HG03139 (cell line): ENCODE results near the gene PRR23E.

Experiments
- ATAC-seq: cut with Tn5 transposase; IDR thresholded peaks from one replicate; pipeline ENCODE4 v1.9.1; 2021; ENCODE audit not compliant: unreplicated experiment

Gene PRR23E

DNA sequence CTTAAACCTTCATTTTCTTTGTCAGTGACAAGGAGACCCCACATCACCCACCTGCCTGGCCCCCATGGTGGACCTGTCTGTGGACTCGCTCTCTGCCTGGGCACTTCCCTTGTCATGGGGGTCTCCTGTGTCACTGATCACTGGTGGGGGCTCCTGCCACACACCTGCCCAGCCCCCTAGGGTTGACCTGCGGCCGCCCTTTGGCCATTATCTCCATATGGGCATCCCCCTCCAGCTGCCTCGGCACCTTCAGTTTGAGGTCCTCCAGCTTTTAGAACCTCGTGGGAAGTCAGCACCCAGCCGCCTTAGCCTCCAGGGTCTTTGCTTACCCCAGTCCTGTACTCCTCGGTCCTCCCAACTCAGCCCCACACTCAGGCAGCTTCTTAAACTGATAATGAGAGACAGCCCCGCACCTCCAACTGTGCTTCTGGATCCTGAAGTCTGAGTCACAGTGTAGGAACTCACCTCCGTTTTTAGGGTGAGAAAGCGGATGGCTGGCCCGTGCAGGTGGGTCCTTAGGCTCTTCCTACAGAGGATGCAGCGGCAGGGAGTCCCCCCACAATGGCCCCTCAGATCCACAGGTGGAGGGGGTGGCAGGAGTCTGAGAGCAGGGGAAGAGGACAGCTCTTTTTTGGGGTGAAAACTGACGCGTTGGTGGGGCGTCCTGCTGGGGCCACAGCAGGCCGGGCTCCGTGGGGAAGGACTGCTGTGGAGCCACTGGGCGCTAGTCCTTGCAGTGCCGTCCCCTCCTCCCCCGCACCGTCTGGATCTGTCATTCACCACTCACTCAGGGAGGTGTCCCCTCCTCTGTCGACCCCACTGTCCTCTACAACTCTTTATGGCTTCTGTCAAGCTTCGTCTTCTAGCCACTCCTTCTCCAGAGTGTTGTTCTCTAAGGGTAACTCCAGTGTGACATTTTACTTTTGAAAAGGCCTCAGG, 8.7 kb upstream of the PRR23E start:
- ATAC-seq = no peak

DNA sequence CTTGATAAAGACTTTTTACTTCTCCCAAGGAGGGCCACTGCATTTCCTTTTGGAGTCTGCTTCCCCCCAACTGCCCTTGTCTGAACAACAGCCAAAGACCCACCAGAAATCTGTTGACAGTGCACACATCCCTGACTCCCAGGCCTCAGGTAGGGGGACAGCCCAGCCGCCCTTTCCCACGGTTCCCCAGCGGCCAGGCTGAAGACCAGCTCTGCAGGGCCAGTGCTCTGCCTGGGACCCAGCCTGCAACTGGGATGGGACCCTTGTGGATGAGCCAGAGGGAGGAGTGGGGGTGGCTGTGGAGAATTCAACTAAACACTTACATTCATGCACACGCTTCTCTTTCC, 8.1 kb upstream of the PRR23E start:
- ATAC-seq = no peak

DNA sequence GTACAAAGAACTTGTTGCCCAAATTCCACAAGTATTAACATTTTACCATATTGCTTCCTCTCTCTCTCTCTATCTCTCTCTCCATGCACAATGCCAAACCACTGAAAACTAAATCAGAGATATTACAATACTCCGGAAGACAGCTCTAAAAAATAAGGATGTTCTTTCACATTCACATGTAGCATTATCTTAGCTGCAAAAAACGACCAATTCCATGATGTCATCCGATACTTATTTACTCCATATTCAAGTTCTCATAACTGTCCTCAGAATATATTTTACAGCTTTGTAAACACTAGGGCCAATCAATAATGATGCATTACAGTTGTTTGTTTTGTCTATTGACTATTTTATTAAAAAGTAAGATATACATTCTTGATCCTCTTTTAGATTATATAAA, 7.7 kb upstream of the PRR23E start:
- no peak for ATAC-seq

DNA sequence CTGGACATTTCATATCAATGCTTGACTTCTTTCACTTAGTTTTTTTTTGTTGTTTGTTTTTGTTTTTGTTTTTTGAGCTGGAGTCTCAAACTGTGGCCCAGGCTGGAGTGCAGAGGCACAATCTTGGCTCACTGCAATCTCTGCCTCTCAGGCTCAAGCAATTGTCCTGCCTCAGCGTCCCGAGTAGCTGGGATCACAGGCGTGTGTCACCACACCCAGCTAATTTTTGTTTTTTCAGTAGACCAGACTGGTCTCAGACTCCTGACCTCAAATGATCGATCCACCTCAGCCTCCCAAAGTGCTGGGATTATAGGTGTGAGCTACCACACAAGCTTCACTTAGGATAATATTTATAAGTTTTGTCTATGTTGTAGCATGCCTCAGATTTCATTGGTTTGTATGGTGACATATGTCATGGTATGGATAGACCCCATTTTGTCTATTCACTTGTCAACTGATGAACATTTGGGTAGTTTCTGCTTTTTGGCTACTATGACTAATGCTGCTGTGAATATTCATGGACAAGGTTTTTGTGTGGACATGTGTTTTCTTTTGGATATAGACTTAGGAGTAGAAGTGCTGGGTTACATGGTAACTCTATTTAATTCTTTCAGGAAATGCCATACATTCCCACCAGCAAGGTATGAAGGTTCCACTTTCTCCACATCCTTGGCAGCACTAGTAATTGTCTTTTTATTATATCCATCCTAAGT, 6.8 kb upstream of the PRR23E start:
- ATAC-seq = no peak

DNA sequence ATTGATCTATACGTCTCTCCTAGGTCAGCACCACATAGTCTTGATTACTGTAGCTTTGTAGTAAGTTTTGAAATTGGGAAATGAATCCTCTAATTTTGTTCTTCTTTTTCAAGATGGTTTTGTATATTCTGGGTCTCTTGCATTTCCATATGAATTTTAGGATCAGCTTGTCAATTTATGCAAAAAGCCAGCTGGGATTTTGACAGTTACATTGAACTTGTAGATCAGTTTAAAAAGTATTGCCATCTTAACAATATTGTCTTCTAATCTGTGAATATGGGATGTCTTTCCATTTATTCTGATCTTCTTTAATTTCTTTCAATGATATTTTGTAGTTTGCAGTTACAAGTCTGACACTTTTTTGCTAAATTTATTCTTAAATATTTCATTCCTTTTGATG, 5.6 kb upstream of the PRR23E start:
- no peak for ATAC-seq

DNA sequence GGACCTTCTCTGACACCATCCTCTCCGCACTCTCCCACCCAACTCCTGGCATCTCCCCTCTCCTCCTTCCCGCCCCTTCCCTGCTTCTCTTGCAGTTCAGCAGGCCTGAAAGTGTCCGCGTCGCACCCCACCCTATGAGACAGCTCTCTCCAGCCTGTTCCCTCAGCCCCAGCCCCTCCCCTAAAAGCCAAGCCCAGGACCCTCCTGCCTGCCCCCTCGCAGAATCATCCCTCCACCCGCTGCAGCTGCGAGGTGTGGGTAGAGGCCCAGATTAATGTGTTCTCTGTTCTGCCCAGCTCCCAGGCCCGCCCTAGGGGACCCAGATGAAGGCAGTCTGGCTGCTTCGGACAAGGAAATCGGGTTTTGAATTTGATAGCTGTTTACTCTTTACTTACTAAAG, 410 bp downstream of the PRR23E start:
- no peak for ATAC-seq

DNA sequence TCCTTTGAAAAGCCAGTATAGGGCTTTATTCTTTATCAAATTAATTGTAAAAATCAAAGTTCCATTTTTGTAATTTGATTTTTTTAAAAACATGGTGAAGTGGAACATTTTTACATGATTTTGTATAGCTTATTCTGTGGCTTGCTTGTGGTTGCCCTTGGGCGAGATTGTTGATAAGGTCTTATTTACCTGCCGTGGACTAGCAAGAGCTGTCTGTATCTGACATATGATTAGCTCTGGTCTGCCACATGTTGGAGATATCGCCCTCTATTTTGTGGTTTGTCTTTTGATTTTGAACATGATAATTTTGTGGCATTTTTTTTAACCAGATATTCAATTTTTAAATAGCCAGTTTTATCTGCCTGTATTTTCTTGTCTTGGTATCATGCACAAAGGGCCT, 844 bp downstream of the PRR23E start:
- ATAC-seq = no peak

DNA sequence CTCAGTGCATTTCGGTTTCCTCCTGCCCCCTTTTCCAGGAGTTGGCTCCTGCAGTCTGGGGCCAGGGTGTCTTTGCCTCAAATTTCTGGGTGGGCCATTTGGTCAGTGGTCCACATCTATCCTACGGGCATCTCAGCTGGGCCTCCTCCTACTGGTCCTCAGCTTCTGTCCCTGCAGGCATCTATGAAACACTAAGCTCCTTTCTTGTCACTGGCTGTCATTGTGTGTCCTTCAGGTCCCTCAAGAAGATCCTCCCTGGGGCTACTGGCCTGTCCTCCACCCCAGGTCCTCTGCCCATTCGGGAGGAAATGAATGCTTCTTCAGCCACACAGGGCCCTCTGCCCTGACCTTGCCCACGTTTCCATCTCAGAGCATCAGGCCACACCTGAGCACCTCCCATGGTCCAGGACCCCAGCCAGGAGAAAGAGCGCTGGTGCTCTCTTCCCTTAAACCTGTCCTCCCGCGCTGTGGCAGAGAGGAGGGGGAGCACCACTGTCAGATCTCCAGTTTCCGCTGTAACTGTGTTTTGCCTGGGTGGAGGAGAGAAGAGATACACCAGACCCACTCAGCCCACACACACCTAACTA, 1.8 kb downstream of the PRR23E start:
- no peak for ATAC-seq

DNA sequence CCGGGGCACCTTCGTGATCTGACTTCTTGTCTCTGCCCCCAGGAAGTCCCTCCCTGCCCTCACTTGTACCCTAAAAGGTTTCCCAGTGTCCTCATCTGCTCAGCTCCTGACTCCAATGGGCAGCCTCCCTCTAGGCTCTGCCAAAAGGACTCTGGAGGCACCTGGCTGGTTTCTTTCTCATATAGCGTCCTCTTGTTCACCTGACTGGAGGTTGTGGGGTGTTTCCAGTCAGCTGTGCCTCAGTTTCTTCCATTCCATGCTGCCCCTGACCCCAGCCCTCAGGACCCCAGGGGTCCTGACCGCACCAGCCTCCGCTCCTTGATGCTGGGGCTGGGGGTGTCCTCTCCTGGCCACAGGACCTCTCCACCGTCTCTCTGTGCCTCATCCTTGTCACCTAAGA, 2.5 kb downstream of the PRR23E start:
- no peak for ATAC-seq

DNA sequence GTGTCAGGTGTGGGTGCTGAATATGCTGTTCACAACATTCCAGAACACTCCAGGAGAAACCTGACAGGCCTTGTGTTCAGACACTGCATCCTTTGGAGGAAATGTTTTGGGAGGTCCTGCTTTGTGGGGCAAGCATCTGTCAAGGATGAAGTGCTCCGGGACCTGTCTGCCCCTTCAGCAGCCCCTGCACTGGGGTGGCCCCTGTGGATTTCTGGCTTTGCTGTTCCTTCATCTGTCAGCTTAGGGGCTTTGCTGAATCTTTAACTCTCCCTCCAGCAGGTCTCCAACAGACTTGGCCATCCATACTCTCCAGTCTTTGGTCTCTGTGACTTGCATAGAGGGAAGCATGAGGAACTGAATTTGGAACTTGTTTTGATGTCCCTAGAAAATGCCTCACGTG, 3.1 kb downstream of the PRR23E start:
- no peak for ATAC-seq

DNA sequence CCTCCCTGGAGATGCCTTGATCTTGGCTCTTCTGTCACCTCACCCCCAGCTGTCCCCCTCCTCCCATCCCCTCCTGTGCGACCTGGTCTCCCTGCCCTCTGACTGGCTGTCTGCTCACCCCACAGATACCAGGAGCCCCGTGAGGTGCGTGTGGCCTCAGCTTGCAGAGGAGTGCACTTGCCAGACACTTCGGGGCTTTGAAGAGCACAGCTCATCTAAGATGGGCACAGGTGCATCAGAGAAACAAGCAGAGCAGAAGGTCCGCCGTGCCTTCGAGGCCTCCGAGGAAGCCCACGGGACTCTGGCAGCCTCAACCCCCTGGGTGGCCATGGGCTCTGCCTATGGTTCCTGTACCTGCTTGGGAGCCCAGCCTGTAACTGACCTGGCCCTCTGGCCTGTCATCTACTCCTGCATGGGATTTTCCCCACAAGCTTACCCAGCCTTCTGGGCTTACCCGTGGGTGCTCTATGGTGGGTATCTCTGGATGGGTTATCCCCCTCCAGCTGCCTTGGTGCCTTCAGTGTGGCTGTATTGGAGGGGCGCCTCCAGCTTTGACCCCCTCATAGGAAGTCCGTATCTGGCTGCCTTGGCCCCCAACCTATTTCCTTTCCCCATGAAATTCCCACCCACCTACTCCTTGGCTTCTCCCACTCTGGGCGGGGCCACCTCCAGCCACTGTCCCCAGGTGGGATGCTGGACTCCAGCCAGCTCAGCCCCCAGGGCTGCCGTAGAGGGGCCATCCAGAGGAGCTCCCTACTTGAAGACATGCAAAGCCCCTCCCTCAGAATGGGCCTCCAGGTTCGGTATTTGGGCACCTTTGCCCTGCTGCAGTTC, 3.8 kb downstream of the PRR23E start:
- ATAC-seq = no peak

DNA sequence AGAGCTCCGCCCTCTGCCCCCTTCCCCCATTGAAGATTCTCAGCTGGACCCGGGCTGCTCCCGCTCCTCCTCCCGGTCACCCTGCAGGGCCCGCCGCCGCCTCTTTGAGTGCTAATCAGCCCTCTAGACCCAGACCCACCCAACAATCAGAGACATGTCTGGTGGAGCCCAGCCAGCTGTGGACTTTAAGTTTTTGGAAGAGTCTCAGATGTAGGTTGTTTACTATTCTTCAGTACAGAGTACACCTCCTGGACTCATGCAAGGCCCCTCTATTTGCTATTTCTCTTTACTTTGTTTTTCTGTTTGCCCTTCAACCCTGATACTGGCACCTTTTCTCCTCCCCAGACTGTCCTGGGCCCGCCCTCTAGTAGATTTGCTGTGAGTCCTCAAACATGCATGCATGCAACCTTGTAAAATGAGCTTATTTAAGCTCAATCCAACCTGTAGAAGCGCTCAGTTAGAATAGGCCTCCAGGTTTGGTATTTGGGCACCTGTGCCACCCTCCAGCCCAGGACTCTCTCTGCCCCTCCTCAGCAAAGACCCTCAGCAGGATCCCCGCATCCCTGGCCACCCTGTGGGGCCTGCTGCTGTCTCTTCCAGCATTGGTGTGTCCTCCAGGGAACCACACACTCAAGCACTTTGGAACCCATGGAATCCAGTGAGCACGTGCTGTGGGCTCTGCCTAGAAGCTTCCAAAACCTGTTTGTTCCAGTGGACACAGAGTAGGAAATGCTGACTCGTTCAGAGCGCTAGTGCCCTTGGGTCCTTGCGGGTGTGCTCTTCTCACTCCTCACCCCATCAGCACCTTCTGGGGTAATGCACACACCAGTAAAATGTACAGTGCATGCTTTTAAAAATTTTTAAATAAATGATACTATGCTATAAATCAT, 4.6 kb downstream of the PRR23E start:
- no peak for ATAC-seq

DNA sequence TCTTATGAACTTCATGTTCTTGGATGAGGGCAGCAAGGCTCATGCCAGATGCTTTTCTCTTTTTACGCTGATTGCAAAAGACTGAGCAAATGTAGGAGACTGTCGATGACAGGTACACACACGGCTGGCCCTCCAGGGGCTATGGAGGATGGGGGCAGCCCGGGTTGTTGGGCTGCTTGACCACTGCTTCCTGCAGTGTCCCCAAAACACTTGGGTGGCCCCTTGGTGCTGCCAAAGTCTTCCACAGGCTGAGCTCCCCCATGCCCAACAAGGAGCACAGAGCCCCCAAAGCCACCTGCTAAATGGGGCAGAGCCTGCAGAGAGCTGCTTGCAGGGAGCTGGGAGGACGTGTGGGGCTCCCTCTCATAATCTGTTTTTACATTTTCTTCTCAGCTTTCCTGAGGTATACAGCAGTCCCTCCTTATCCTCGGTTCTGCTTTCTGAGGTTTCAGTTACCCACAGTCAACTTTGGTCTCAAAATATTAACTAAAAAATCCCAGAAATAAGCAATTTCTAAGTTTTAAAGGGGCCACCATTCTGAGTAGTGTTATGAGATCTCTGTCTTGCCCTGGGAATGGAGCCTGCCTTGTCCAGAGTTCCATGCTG, 7.3 kb downstream of the PRR23E start:
- ATAC-seq = no peak

DNA sequence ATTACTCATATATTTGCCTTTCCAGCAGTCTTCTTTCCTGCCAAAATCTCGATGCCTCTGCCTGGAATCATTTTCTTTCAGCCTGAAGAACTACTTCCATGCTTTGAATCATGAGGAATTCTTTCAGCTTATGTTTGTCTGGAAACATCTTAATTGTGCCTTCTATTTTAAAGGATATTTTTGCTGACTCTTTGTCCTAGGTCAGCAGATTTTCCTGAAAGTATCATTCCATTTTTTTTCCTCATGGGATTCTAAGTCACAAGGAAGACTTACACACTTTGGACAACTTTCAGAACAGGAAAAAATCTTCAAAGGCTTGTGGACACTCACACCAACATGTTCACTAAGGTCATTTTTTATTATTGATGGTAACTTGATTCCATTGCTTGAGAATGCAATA, 10.1 kb downstream of the PRR23E start:
- no peak for ATAC-seq

DNA sequence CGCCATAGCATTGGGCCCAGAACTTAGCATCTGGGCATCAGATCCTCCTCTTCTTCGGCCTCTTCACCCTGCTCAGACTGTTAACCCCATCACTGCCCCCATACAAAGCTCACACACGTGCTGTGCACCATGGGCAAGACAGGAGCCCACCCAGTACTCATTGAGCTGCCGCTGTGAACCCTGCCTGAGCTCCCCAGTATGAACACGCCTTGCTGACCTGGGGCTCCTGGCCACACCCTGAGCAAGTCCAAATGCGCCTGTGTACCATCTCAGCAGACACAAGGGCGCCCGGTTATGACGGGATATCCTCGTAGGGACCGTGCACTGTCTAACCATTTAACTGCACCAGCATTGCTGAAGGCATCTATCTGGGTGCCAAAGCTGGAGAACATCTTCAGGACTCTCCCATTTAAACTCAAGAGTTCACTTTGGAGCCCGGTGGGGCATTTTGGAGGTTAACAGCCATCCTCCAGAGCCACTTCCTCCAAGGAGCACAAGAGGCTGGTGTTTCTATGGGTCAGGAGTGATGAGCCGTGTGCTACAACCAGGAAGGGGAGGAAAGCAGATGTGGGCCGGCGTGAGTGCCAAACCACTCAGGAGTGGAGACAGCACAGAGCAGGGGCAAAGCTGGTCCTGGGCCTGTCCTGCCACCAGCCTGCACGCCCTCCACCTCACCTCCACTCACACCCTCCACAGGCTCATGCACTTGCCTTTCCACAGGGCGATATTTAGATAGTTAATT, 12.1 kb downstream of the PRR23E start:
- no peak for ATAC-seq

DNA sequence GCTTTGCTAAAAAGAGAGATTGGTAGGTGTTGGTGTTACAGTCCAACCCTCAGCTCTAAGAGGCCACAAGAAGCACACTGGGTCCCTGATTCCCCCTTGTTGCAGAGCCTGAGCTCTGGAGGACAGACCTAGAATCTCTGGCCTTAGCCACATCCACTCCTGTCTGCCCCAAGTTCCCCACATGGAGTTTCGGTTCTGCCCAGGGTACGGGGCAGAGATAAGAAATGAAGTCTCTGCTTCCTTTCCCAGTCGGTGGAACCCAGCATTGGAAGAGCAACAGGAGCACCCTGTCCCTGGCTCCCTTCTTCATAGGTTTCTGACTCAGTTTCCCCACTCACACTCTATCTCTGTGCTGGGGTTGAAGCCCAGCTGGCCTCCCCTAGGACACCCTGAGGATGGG, 13.2 kb downstream of the PRR23E start:
- ATAC-seq = no peak

DNA sequence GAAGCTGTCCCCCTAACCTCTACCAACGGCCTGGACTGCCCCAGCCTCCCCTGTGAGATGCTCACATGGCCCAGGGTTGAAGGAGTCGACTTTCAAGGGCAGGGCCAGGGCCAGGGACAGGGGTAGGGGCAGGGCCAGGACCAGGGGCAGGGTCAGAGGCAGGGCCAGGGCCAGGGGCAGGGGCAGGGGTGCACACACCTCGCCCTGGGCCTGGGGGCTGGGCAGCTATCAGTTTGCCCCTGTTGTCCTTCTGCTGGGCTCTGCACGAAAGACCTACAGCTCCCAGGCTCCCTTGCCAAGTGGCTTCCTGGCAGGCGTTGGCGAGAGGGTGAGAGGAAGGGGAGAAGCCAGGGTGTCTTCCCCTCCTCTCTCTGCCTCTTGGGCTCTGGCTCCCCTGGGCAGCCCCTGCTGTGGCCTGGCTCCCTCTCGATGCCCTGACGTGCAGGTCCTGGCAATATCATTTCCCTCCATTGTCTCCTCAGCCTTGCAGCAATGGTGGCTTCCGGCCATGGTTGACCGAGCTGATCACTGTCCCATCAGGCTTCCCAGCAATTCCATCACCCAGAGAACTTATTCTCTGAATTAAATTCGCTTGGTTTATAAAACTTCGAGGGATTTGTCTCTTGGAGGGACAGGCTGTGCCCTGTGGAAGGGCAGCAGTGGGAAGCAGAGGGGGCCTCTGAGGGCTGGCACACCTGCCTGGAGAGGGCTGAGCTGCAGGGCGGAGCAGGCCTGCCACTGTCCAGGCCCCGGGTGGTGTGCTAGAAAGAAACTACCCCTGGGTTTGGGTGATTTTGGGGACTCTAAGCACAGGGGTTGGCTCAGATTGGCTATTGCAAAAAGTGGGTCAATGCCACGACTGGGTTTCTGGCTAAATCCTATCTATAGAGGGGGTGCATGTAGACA, 13.9 kb downstream of the PRR23E start:
- no peak for ATAC-seq
